Measurements from ENCODE around the gene RNF213.
"Not testable (repeated sequence)": the region's sequence is repeated elsewhere in the genome, so short reads cannot be mapped to it uniquely, and the experiment has no call there.

The RNF213 gene

GRCh38 chr17:80323982-80324381 lies 63.3 kb downstream of the RNF213 start:
- DNase-seq, result no peak

GRCh38 chr17:80327518-80327917 lies 66.9 kb downstream of the RNF213 start:
- DNase-seq, result no peak

GRCh38 chr17:80328634-80329380 lies 68.2 kb downstream of the RNF213 start:
- DNase-seq, result no peak

- not testable (repeated sequence) for DNase-seq
Measured at GRCh38 chr17:80329421-80329820, 68.8 kb downstream of the RNF213 start.

GRCh38 chr17:80330276-80330675 lies 69.6 kb downstream of the RNF213 start:
- DNase-seq, result no peak

- not testable (repeated sequence) for DNase-seq
Measured at GRCh38 chr17:80330938-80331337, 70.3 kb downstream of the RNF213 start.

GRCh38 chr17:80331820-80332219 lies 71.2 kb downstream of the RNF213 start:
- DNase-seq, result no peak

GRCh38 chr17:80337195-80337895 lies 76.7 kb downstream of the RNF213 start:
- DNase-seq, result no peak

- no peak for DNase-seq
Measured at GRCh38 chr17:80339118-80339517, 78.5 kb downstream of the RNF213 start.

- DNase-seq, result no peak
Measured at GRCh38 chr17:80339731-80340456, 79.2 kb downstream of the RNF213 start.

GRCh38 chr17:80345321-80345720 lies 84.7 kb downstream of the RNF213 start:
- DNase-seq, result no peak

GRCh38 chr17:80345841-80346497 lies 85.3 kb downstream of the RNF213 start:
- no peak for DNase-seq

GRCh38 chr17:80346498-80347275 lies 86.0 kb downstream of the RNF213 start:
- DNase-seq, result no peak

GRCh38 chr17:80347536-80347935 lies 86.9 kb downstream of the RNF213 start:
- DNase-seq, result no peak

GRCh38 chr17:80347948-80348351 lies 87.3 kb downstream of the RNF213 start:
- no peak for DNase-seq

- DNase-seq, result no peak
Measured at GRCh38 chr17:80348551-80349150, 88.0 kb downstream of the RNF213 start.

GRCh38 chr17:80349151-80349651 lies 88.5 kb downstream of the RNF213 start:
- DNase-seq, result no peak

GRCh38 chr17:80349751-80350150 lies 89.1 kb downstream of the RNF213 start:
- no peak for DNase-seq

GRCh38 chr17:80352216-80352895 lies 91.7 kb downstream of the RNF213 start:
- no peak for DNase-seq

- no peak for DNase-seq
Measured at GRCh38 chr17:80352991-80353665, 92.5 kb downstream of the RNF213 start.
